GM18507 (cell line): ENCODE data around the gene UBE2QL1.

Source experiments
- DNase-seq: peaks from one replicate; pipeline ENCODE4 v3.0.0; 2011; ENCODE audit warnings: low read depth; ENCODE audit not compliant: insufficient read length; ENCODE audit errors: extremely low spot score
- FAIRE-seq: peaks from 2 replicates; lab custom pipeline; 2011; peaks lifted over from hg19 to GRCh38; lab: Jason Lieb, UNC

UBE2QL1 gene, protein sequence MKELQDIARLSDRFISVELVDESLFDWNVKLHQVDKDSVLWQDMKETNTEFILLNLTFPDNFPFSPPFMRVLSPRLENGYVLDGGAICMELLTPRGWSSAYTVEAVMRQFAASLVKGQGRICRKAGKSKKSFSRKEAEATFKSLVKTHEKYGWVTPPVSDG

DNA sequence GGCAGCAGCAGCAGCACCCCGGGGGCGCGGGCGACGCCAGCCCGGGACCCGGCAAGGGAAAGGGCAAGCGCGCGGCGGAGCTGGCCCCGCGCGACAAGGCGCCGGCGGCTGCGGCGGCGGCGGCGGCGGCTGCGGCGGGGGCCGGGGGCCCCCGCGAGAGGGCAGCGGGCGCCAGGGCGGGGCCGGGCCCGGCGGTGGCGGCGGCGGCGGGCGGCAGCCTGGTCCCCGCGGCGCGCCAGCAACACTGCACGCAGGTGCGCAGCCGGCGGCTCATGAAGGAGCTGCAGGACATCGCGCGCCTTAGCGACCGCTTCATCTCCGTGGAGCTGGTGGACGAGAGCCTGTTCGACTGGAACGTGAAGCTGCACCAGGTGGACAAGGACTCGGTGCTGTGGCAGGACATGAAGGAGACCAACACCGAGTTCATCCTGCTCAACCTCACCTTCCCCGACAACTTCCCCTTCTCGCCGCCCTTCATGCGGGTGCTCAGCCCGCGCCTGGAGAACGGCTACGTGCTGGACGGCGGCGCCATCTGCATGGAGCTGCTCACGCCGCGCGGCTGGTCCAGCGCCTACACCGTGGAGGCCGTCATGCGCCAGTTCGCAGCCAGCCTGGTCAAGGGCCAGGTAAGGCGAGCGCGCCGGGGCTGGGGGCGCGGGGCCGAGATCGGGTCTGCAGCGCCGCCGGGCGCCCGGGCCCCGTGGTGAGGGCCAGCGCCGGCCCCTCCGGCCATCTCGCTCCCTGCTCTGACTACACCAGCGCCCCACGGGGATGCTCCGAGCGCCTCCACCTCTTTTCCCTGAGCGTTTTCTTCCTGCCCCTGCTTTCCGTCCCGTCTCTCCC lies at the start of gene UBE2QL1:
TSS of gene UBE2QL1 (plus strand) at position 238 of the 843 bp plus-strand sequence. CDS start at position 273, 35 bp downstream.
- no peak for DNase-seq
- FAIRE-seq = no peak

DNA sequence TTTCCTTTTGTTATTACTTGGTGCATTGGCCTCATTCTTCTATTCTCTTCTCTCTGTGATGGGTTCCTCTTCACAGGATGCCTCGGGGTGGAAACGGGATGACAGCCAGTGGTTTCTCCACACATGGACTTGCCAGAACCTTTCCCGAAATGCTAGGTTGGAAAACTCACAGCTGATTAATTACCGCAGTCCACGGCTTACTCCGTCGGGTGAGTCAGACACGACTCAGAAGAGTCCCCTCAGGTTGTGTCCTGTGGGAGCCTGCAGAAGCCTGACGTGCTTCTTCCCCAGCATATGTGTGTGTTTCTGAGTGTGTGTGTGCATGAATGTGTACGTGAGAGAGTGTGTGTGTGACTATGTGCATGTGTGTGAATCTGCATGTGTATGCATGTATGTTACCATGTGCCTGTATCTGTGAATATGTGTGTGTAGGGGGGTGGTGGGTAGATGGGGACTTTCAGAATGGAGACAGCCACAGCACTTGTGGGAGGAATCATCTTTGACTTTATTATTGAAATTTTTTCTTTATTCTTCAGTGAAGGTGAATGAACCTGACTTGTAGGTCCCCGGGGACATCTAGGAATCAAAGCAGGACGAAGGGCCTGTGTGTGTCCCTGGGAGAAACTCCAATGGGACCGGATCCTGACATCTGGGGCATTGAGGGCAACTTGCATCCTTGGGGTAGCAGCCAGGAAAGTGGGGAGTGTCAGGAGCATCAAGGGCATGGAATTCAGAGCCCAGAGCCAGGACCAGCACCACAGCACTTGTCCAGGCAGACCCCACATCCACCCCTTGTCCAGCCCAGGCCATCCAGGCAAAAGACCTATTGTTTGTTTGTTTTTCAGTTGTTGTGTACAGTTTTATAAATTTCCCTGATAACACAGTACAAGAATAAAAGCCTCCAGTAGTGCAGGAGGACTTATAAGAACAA lies 48.4 kb upstream of the UBE2QL1 start:
- FAIRE-seq = no peak
- no peak for DNase-seq

DNA sequence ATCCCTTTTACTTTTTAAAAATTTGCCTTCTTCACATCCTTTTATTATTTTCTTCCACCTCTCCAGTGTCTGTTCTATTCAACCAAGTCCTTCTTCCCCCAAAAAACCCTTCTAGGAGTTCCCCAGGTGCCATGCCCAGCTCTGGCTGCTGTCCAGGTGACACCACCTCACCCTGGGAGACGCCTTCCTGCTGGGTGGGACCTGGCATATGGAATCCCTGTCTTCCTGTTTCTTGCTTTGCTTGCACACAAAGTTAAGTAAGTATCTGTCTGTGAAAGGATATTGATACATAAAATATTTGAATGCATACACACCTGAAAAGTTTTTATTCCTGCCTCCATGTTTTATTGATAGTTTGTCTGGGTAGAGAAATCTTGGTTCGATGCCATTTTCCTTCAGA lies 47.2 kb upstream of the UBE2QL1 start:
- FAIRE-seq (no peak), DNase-seq (no peak)

DNA sequence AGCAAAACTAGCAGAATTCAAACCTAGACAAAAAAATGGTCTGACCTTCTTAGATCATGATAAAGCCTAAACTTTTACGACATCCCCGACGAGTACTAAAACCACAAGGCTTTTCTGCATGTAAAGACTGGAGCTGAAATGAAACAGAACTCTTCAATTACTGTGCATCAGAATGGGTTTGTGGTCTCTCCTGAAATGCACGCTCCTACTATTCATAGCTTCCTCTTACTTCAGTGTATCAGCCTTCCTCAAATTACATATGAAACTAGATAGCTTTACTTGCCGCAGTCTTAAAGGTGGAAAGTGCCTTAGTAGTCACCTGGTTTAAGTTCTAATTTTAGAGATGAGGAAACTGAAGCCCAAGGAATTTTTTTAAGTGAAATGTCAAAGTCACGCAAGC lies 45.7 kb upstream of the UBE2QL1 start:
- no peak for FAIRE-seq
- DNase-seq = no peak

DNA sequence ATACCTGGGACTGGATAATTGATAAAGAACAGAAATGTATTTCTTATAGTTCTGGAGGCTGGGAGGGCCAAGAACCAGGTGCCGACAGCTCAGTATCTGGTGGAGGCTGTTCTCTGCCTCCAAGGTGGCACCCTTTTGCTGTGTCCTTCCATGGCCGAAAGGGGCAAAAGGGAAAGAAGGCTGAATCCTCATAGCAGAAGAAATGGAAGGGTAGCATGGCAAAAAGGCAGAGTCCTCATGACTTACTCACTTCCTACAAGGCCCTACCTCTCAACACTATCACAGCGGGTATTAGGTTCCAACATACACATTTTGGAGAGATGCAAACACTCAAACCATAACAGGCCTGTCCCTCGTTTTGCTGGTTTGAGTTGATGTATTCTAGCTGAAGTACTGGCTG lies 45.2 kb upstream of the UBE2QL1 start:
- FAIRE-seq (no peak), DNase-seq (no peak)

DNA sequence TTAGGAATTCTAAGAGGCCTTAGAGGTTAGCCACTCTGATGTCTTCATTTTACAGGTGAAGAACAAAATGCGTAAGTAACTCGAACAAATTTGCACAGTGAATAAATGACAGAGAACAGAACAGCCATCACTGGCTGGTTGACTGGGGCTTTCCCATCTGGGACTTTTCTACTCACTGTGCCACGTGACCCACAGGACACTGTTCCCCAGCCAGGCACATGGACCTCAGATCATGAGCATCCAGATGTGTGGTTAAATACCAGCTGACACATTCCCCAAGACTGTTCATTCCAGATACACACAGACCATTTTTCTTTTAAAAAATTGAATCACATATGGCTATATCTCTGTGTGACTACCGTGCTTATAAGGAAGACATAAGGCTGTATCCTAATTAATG lies 44.5 kb upstream of the UBE2QL1 start:
- DNase-seq = no peak
- peak; percentile 31 for FAIRE-seq

DNA sequence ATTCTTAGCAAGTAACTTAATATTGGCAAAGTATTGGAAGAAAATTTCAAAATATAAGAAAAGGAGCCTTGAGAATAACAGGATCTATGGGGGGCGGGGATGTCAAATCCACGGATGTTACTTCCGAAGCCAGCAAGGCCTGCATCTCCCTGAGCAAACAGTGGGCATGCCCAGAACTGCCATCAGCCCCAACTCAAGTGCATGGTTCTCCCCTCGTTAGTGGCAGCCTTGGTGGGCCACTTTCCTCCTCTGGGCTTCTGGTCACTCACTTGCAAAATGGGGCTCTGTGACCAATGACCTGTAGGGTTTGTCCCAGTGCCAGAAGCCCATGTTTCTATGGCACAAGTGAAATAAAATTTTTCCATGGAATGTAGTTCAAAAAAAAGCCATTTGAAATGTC lies 43.1 kb upstream of the UBE2QL1 start:
- FAIRE-seq = no peak
- DNase-seq = no peak

DNA sequence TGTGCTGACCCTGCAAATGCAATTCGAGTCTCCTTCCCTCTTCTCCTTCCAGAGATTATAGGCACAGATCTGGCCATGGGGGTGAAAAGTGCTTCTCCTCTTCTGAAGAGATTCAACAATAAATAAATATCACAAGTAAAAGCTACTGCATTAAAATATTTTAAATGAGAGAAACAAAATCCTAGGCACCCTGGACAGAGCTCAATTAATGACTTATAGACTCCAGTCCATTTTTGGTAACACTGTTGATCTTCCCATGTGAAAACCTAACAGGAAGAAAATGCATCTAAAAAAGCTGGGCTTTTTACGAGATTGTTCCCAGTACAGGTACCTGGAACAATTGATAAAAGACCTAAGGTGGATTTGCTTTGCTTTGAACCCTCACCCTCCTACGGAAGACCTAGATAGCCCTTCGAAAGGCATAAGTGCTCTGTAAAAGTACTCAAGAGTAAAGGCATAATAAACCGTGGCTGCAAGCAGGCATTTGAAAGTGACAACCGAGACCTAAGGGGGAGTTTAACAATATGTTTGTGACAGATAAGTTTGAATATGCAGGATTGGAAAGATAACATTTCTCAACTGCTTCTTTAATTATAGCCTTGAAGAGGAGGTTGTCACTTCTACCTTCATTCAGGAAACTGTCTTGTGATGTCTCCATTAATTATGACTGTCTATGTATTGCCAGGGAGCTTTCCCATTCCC lies 41.0 kb upstream of the UBE2QL1 start:
- no peak for FAIRE-seq
- no peak for DNase-seq

DNA sequence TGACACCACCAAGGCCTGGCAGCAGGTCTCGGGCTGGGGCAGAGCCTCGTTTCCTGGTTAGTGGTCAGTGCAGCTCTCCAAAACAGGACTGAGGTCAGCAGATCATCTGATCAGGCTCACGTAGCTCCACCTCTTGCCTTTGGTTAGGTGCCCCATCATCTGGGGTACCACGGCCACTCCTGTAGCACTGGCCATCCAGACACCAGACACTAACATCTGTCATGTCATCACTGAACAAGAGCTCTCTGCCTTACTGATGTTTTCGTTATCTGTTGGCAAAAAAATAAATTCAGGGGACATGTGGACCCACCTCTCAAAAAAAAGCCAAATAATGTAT lies 40.4 kb upstream of the UBE2QL1 start:
- DNase-seq (no peak), FAIRE-seq (no peak)

DNA sequence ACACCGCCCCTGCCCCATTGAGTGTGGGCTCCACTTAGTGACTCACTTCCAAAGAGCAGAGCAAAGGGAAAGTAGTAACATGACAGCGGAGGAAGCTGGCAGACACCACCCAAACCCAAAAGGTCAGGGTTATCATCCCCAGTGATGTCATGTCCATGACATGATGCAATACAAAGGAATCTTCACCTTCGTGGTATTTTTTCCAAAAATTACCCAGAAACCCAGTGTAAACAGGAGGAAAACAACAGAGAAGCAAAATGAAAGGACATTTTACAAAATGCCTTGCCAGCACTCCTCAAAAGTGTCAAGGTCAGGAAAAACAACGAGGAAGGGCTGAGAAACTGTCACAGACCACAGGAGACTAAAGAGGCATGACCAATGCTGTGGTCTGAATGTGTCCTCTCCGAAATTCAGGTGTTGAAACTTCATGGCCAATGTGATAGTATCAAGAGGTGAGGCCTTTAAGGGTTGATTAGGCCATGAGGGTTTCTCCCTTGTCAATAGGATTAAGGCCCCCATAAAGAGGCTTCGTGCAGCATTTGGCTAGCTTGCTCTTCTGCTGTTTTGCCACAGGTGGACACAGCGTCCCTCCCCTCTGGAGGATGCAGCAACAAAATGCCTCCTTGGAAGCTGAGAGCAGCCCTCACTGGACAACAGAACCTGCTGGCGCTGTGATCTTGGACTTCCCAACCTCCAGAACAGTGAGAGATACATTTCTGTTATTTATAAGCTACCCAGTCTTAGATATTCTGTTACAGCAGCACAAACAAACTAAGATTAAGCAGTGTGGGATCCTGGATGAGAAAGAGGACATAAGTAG lies 39.8 kb upstream of the UBE2QL1 start:
- FAIRE-seq (no peak), DNase-seq (no peak)

DNA sequence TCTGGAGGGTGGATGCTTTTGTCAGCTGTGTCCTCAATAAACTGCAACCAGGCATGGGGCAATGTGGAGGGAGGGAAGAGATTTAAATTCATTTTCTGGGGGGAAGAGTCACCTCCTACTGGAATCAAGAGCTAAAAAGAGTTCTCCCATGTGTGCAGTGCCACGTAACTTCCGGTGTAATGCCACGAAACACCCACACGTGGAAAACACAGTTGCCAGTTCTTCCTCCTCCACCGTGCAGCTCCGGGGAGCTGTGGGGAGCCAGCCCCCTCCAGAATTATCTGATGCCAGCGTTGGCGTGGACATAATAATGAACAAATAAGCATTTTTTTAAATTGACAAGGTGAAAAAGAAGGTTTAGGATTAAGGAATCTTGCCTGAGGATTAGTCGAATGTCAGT lies 38.2 kb upstream of the UBE2QL1 start:
- DNase-seq (no peak), FAIRE-seq (no peak)

DNA sequence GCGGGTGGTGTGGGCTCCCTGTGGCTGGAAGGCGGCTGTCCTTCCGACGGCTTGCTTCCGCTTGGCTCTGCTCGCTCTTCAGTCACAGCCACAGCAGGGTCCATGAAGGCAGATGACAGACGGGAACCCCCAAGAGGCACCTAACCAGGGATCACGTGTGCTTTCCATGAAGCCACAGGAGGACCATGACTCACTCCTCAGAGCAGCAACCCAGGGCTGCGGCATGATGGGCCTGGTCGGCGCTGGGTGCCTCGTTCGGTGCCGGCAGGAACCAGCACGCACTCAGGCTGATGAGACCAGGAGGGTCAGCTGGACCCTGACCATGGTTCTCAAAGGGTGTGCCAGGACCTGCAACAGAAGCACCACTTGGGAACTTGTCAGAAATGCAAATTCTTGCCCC lies 37.5 kb upstream of the UBE2QL1 start:
- FAIRE-seq (no peak), DNase-seq (no peak)

DNA sequence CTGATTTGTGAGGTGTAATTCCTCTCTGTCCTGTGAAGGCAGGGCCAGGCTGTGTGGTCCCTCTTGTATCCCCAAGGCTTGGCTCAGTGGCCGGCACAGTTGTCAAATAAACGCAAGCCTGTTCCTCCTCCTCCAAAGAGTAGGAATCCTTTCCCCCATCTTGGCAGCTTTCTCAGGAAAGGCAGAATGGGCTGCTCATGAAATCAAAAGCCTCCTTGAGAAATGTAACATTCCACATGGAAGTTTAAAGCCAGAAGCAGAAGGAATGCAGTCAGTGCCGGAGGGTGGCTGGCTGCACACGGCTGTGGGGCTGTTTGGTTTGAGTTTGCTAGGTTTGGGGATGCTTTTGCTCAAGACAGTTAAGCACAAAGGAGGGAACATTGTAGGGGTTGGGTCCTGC lies 35.8 kb upstream of the UBE2QL1 start:
- no peak for DNase-seq
- no peak for FAIRE-seq

DNA sequence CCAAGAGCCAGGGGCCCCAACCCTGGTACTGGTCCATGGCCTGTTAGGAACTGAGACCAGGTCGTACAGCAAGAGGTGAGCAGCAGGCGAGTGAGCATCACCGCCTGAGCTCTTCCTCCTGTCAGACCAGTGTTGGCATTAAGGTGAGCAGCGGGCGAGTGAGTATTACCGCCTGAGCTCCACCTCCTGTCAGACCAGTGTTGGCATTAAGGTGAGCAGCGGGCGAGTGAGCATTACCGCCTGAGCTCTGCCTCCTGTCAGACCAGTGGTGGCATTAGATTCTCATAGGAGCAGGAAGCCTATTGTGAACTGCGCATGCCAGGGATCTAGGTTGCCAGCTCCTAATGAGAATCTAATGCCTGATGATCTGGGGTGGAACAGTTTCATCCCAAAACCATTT lies 31.0 kb upstream of the UBE2QL1 start:
- DNase-seq (no peak), FAIRE-seq (no peak)

DNA sequence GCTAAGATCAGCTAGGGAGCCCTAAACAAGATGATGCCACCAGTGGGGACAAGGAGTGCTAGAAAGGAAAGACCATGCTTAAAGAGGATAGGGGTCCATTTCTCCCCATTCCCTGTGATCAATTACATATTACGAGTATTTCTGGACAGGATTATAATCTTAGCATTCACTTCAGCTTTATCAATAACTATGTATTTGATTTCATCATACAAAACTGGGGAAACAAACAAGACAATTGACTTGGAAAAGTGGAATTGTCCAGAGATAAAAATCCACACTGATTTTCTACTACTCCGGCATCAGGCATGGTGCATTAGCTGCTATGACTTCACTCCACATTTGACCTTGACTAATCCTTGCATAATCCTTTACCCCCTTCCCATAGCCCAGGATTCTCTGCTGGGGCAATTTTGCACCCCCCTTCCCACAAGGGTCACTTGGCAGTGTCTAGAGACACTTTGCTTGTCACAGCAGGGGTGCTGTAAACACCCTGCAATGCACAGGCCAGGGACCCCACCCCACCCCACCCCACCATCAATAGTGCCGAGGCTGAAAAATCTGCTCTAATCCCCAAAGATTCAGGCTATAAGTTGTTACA lies 29.9 kb upstream of the UBE2QL1 start:
- no peak for FAIRE-seq
- DNase-seq = no peak

DNA sequence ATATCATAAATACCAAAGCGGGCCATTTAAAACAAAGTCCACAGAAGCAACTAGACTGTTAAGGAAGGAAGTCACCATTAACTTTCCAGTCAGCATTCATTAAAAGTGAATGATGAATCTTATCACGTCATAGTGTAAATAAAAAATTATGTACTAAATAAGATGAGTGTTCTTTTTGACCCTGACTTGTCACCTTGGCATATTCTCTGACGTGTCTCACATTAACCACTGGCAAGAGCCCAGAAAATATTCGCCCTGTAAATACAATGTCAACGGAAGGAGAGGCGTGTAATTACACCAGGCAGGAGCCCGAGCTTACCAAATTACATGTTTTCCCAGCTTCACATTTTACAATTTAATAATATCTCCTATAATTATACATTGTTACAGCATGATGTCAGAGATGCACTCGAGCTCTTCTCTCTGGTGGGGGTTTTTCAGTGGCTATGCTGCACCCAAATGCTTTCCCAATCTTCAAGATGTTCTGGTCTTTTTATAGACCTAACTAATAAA lies 29.3 kb upstream of the UBE2QL1 start:
- FAIRE-seq (no peak), DNase-seq (no peak)

DNA sequence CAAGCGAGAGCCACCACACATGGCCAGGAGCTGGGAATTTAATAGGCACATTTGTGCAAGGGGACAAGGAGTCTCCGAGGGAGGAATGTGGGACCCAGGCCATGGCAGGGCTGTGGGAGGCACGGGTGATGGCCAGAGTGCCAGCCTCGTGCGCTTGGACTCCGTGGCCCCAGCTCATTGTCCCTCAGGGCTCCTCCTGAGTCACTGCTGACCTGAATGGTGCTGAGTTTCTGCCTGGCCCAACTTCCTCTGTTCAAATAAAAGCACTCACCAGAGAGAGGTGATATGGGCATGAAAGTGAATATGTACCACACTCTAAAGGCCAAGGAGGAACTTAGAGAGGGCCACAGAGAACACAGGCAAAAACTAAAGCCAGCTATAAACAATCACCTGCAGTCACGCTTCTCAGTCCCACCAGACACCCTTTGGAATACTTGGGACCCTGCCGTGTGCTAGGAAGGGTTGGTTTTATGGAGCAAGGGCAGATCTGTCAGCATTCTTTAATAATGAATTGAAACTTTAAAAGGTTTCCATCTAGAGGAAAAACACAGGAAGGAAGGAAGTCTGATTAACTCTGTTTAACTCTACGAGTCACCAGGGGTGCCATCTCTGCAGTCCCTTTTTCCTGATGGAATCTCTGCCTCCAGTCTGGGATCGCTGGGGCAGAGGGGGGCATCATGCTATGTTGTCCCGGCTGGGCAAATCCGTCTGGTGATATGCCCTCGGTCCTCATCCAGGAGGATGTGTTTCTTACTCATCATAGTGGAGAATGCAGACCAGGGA lies 25.1 kb upstream of the UBE2QL1 start:
- no peak for DNase-seq
- FAIRE-seq = no peak
